ENCODE measurements around the gene COQ2. TPM values are rescaled to one million over a fixed set of nuclear protein-coding genes. Genes with fewer than 3 reads are reported as not detected.
"Not testable (repeated sequence)": the region's sequence is repeated elsewhere in the genome, so short reads cannot be mapped to it uniquely, and the experiment has no call there.

Gene COQ2
- polyA plus RNA-seq, 1 experiment = 18.9 TPM

DNA sequence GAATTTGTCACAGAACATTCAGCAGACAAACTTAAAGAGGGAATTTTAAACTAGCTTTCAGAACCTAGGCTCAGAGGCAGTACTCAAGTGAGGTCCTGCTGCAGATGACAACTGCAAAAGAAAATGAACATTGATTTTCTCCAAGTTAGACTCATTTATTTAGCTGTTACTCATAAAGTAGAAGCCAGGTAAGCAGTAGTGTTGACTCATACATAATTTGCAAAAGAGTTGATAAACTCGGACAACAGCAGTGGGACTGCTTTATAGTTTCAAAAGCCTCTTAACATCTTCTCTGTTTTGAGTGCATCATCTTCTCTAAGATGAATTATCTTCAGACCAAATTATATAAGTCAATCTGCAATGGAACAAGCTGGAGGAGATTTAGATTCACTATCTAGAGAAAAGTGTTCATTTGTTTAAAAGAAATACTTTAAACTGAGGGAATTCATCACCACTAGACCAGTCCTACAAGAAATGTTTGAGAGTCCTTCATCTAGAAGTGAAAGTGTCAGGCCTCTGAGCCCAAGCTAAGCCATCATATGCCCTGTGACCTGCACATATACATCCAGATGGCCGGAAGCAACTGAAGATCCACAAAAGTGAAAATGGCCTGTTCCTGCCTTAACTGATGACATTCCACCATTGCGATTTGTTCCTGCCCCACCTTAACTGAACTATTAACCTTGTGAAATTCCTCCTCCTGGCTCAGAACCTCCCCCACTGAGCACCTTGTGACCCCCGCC lies 49.5 kb downstream of the COQ2 start:
- H3K4me3 ChIP-seq (ENCODE audit: low read depth, low read length) = no peak overlapping the region
- TF ChIP-seq CTCF (IDR thresholded peaks at IDR 0.05; ENCODE audit: low read depth, low read length) = no peak
- H3K9me3 ChIP-seq (ENCODE audit: control insufficient read depth, insufficient read depth, low read length) = no peaks in the 10 kb centered on the region
- H3K27me3 ChIP-seq (ENCODE audit: control insufficient read depth, insufficient read depth, low read length) = no peaks in the 10 kb centered on the region
- no peak overlapping the region for H3K27ac ChIP-seq (ENCODE audit: low read depth, low read length)
- CTCF ChIA-PET = interaction anchor here (0.6 kb wide), 1 partner anchor 14 kb away, joined by 5 read pairs; no protein-coding TSS in a partner anchor
- DNase-seq (ENCODE audit: low read depth, low spot score) = no peak
- POLR2A ChIA-PET = no interaction called here

- not testable (repeated sequence) for DNase-seq (ENCODE audit: low read depth, low spot score); H3K4me3 ChIP-seq (ENCODE audit: low read depth, low read length); H3K9me3 ChIP-seq (ENCODE audit: control insufficient read depth, insufficient read depth, low read length); H3K27ac ChIP-seq (ENCODE audit: low read depth, low read length); H3K27me3 ChIP-seq (ENCODE audit: control insufficient read depth, insufficient read depth, low read length)
- POLR2A ChIA-PET = interaction anchor here (0.5 kb wide), 1 partner anchor 23 kb away, joined by 3 read pairs; no protein-coding TSS in a partner anchor
- CTCF ChIA-PET = interaction anchor here (0.6 kb wide), 1 partner anchor 15 kb away, joined by 5 read pairs; no protein-coding TSS in a partner anchor
Observed at GRCh38 chr4:83234387-83234786, 50.2 kb downstream of the COQ2 start.

GRCh38 chr4:83232082-83232481 lies 52.5 kb downstream of the COQ2 start:
- no peak for TF ChIP-seq CTCF (IDR thresholded peaks at IDR 0.05; ENCODE audit: low read depth, low read length)
- no peak for DNase-seq (ENCODE audit: low read depth, low spot score)

GRCh38 chr4:83231620-83232076 lies 53.0 kb downstream of the COQ2 start:
- ChIA-PET POLR2A (no interaction called here), CTCF (no interaction called here)
- Histone ChIP-seq H3K27ac (ENCODE audit: low read depth, low read length) (no peak overlapping the region), H3K4me3 (ENCODE audit: low read depth, low read length) (no peak overlapping the region), H3K9me3 (ENCODE audit: control insufficient read depth, insufficient read depth, low read length) (no peaks in the 10 kb centered on the region), H3K27me3 (ENCODE audit: control insufficient read depth, insufficient read depth, low read length) (no peaks in the 10 kb centered on the region)
- no peak for TF ChIP-seq CTCF (IDR thresholded peaks at IDR 0.05; ENCODE audit: low read depth, low read length)
- no peak for DNase-seq (ENCODE audit: low read depth, low spot score)

More at GRCh38 chr4:83232082-83232481, 52.5 kb downstream of the COQ2 start:
- CTCF ChIA-PET = no interaction called here
- H3K4me3 ChIP-seq (ENCODE audit: low read depth, low read length) = no peak overlapping the region
- no peaks in the 10 kb centered on the region for H3K27me3 ChIP-seq (ENCODE audit: control insufficient read depth, insufficient read depth, low read length)
- no peaks in the 10 kb centered on the region for H3K9me3 ChIP-seq (ENCODE audit: control insufficient read depth, insufficient read depth, low read length)
- POLR2A ChIA-PET = no interaction called here
- no peak overlapping the region for H3K27ac ChIP-seq (ENCODE audit: low read depth, low read length)

- H3K4me3 ChIP-seq (ENCODE audit: low read depth, low read length) = no peak overlapping the region
- H3K9me3 ChIP-seq (ENCODE audit: control insufficient read depth, insufficient read depth, low read length) = no peaks in the 10 kb centered on the region
- DNase-seq (ENCODE audit: low read depth, low spot score) = no peak
Observed at GRCh38 chr4:83230928-83231327, 53.7 kb downstream of the COQ2 start.

More at GRCh38 chr4:83230928-83231327, 53.7 kb downstream of the COQ2 start:
- CTCF ChIA-PET = no interaction called here
- Histone ChIP-seq H3K27ac (ENCODE audit: low read depth, low read length) (no peak overlapping the region), H3K27me3 (ENCODE audit: control insufficient read depth, insufficient read depth, low read length) (no peaks in the 10 kb centered on the region)
- TF ChIP-seq CTCF (IDR thresholded peaks at IDR 0.05; ENCODE audit: low read depth, low read length) = no peak
- POLR2A ChIA-PET = no interaction called here
